ENCODE data around the gene ARHGEF37.

DNA sequence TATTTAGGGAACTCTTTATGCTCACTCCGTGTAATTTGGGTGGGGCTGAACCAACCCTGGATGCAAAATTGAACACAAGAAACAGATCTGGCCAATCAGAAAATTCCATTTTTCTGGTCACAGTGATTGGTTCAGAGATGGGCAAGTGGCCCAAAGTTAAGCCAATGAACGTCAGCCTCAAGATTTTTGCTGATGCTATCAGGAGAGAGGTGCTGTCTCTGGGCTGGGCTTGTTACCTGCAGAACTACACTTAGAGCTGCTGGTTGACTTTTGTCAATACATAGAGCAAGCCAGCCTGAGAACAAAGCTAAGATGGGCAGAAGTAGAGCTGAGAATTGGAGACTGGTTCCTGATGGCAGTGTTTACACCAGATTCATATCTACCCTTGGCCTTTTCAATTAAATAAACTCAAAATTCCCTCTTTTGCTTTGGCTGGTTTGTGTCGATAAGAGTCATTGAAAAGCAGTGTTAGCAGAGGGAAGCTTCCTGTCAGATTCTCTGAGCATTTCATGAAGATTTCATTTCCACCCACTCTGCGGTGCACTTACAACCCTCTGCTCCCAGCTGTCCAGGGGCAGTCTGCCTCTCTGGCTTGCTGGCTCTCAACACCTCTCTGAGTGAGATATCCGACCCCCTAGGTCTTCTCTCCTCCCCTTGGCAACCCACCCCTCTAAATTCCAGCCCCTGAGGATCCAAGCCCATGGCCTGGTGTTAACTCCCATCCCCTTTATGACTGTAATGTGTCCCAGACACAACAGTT lies 84.3 kb downstream of the ARHGEF37 start:
- TF ChIP-seq, protein P1, sequence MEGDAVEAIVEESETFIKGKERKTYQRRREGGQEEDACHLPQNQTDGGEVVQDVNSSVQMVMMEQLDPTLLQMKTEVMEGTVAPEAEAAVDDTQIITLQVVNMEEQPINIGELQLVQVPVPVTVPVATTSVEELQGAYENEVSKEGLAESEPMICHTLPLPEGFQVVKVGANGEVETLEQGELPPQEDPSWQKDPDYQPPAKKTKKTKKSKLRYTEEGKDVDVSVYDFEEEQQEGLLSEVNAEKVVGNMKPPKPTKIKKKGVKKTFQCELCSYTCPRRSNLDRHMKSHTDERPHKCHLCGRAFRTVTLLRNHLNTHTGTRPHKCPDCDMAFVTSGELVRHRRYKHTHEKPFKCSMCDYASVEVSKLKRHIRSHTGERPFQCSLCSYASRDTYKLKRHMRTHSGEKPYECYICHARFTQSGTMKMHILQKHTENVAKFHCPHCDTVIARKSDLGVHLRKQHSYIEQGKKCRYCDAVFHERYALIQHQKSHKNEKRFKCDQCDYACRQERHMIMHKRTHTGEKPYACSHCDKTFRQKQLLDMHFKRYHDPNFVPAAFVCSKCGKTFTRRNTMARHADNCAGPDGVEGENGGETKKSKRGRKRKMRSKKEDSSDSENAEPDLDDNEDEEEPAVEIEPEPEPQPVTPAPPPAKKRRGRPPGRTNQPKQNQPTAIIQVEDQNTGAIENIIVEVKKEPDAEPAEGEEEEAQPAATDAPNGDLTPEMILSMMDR (IDR thresholded peaks at IDR 0.05): no peak
- no peak for TF ChIP-seq POLR2AphosphoS5 (IDR thresholded peaks at IDR 0.05; ENCODE audit: insufficient read depth in 1 of 2, low read depth in 1 of 2)
- TF ChIP-seq POLR2A (IDR thresholded peaks at IDR 0.05): no peak
